ENCODE data around the gene CACNG8.
A peak's percentile ranks its signal among the peaks of the same experiment; 100 is the strongest.
"Not testable (repeated sequence)": the region's sequence is repeated elsewhere in the genome, so short reads cannot be mapped to it uniquely, and the experiment has no call there.

The CACNG8 gene

GRCh38 chr19:53994811-53995210 is 32.1 kb downstream of the CACNG8 start:
- DNase-seq: no peak

- DNase-seq: no peak
Observed at GRCh38 chr19:53998223-53998622, 35.5 kb downstream of the CACNG8 start.

DNA sequence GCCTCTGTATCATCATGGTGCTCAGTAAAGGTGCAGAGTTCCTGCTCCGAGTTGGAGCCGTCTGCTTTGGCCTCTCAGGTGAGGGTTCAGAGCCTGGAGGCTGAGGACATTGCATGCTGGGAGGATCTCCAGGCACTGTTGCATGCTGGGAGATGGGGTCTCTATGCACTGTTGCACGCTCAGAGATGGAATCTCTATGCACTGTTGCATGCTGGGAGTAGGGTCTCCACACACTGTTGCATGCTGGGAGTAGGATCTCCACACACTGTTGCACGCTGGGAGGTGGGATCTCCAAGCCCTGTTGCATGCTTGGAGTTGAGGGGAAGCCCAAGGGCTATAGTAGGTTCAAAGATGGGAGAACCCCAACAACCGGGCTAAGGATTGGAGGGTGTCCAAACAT is 37.0 kb downstream of the CACNG8 start:
- DNase-seq: no peak

- DNase-seq: no peak
Observed at GRCh38 chr19:54001496-54001895, 38.8 kb downstream of the CACNG8 start.

- no peak for DNase-seq
Observed at GRCh38 chr19:54002495-54003315, 40.0 kb downstream of the CACNG8 start.

GRCh38 chr19:54009440-54009839 is 46.7 kb downstream of the CACNG8 start:
- DNase-seq: no peak

DNA sequence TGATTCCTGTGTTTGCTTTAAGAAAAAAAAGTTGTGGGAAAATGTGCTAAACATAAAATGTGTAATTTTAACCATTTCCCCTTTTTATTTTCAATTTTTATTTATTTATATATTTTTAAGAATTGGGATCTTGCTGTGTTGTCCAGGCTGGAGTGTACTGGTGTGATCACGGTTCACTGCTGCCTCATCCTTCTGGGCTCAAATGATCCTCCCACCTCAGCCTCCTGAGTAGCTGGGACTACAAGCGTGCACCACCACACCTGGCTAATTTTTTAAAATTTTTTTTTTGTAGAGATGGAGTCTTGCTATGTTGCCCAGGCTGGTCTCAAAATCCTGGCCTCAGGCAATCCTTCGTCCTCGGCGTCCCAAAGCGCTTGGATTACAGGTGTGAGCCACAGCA is 47.7 kb downstream of the CACNG8 start:
- no peak for DNase-seq

- no peak for DNase-seq
Observed at GRCh38 chr19:54011507-54012211, 48.9 kb downstream of the CACNG8 start.

DNA sequence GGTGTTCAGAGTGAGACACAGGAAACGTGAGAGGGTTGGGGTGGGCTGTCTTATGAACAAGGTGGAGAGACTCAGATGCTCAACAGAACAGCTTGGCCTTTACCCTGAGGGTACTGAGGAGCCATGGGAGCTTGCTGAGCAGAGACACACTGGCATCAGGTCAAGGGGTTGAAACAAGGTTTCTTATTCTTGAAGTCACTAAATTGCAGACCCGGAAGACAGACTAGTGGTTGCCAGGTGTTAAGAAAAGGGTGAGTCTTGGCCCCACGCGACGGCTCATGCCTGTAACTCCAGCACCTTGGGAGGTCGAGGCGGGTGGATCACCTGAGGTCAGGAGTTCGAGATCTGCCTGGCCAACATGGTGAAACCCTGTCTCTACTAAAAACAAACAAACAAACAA is 51.1 kb downstream of the CACNG8 start:
- DNase-seq: no peak

DNA sequence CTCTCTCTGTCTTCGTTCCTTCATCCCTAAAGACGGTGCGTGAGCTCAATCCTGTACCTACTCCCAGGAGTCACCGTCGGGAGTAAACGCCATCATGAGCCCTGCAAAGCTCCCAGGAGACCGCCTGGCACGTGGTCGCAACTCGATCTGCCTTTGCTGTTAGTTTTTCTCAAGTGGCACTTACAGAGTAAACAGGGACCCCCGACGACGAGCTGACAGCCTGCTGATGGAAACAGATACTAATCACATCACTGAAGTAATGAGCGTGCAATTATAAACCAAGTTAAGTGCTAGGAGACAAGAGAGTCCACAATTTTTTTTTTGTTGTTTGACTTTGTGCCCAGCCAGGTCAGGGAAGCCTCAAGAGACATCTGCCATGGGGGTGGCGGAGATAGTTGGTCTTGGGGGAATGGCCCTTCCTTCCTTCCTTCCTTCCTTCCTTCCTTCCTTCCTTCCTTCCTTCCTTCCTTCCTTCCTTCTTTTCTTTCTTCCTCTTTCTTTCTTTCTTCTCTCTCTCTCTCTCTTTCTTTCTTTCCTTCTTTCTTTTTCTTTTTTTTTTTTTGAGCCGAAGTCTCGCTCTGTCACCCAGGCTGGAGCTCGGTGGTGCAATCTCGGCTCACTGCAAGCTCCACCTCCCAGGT is 52.3 kb downstream of the CACNG8 start:
- DNase-seq: no peak

- no peak for DNase-seq
Observed at GRCh38 chr19:54017261-54017660, 54.5 kb downstream of the CACNG8 start.

- DNase-seq: no peak
Observed at GRCh38 chr19:54021363-54021762, 58.6 kb downstream of the CACNG8 start.

GRCh38 chr19:54021932-54022331 is 59.2 kb downstream of the CACNG8 start:
- no peak for DNase-seq

DNA sequence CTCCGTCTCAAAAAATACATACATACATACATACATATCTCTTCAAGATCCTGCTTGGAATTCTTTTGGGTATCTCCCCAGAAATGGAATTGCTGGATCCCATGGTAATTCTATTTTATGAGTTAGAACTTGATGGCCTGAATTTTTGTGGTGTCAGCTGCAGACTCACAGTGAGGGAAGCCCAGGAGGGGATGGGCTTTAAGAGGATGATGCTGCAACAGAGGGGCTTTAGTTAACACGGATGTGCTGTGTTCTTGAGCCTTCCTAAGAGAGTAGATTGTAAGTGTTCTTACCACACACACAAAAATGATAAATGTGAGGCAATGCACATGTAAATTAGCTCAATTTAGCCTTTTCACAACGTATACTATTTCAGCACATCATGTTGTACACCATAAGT is 60.5 kb downstream of the CACNG8 start:
- DNase-seq: no peak

GRCh38 chr19:54024660-54025059 is 61.9 kb downstream of the CACNG8 start:
- no peak for DNase-seq

- no peak for DNase-seq
Observed at GRCh38 chr19:54026656-54027055, 63.9 kb downstream of the CACNG8 start.

GRCh38 chr19:54029301-54029700 is 66.6 kb downstream of the CACNG8 start:
- DNase-seq: no peak

DNA sequence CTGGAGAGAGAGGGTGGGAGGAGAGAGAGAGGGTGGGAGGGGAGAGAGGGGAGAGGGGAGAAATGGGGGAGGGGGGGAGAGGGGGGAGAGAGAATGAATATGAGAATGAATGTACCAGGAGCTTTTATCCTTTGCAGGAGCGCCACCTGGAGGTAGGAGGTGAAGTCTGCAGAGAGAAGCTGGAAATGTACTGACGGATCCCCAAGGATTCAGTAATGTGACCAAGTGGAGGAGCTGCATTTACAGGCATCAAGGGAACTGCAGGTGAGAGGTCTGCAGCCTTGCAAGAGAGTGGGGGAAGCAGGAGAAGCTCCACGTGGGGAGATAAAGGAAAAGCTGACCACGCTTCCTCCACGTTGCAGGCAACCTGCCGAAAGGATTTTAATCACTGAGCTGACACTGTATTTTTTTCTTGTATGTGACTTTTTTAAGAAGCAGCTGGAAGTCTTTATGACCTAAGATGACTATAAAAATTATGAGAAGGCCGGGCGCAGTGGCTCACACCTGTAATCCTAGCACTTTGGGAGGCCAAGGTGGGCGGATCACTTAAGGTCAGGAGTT is 67.3 kb downstream of the CACNG8 start:
- peak; percentile 50 for DNase-seq

DNA sequence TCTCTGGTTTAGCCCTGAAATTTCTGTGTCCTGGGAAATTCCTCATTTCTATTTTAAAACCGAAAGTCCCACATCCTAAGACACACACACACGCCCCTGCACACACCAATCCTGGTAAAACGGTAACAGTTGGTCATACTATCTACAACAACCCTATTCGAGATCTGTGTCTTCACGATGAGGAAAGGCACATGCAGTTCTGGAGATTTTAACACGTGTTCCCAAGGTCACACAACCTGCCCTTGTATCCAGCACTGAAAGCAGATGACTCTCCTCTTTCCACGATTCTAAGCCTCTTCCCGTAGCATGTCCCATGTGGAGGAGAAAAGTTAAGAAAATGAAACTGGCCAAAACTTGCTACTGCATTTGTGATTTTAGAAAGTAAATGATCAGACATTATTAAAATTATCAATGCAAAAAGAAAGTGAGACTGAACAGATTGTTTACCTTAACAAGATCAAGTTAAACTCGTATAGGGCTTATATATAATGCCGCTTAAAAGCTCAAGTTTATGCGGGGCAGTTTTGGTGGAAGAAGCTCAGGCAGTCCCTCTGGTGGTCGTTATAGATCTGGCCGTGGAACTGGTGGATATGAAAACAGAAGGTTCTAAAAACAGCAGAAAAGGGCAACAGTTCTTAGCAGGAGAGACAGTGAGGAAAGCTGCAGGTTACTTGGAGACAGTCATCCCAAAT is 68.3 kb downstream of the CACNG8 start:
- DNase-seq: no peak

DNA sequence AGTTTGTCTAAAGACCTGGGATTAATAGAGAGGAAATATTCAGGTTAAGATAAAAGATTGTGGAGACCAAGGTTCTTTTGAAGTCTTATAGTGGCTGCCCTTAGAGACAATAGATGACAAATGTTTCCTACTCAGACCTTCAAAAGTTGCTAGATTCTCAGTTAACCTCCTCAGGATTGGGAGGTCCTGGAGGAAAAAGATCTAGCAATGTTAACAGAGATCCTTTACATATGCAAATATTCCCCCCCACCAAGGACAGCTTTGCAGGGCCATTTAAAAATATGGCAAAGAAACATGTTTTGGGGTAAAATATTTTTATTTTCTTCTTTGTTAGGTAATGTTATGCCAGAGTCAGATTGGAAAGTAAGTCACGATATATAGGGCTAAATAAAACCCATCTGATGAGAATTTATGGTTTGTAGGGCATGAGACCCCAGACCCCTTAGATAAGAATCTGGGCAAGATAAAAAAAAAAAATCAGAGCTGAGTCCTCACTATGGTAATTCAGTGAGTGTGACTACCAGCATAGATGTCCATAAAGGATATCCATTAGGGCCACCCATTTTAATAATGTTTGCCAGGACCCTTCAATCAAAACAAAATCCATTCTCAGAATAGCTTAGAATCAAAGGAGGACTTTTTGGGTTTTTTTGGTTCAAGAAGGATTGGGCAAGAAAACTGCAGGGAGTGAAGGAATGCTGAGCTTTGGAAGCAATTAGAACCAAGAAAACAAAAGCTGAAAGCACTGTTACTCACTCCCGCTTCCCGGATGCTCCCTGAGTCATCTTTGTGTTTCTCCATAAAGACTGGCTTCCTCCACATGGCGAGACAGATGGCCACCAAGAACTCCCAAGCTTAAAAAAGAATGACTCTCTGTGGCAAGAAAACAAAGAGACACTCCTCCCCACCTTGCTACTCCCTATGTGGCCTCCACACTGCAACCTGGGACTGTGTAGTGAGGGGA is 72.8 kb downstream of the CACNG8 start:
- no peak for DNase-seq

- not testable (repeated sequence) for DNase-seq
Observed at GRCh38 chr19:54036542-54036941, 73.8 kb downstream of the CACNG8 start.

Data from activated gamma-delta T cell treated with Interleukin-2 at 50 U/mL for 16 hours (primary cell).